Mesenchymal stem cell (in vitro differentiated cells and primary cell): ENCODE results near the gene ARHGEF33.

Experiments used
- DNase-seq: peaks from one replicate; pipeline ENCODE4 v3.0.0-alpha.2; 2013
- H2AFZ ChIP-seq: one replicate; pipeline ENCODE4 v1.6.1; 2013; ENCODE audit warnings: low read depth, mild to moderate bottlenecking, control low read depth, inconsistent platforms, low read length, moderate library complexity
- H2AK5ac ChIP-seq: 2 replicates; pipeline ENCODE4 v1.6.1; 2013; ENCODE audit warnings: low read length, moderate library complexity, mild to moderate bottlenecking, inconsistent platforms; ENCODE audit not compliant: severe bottlenecking
- H2BK120ac ChIP-seq: one replicate; pipeline ENCODE4 v1.6.1; 2013; ENCODE audit warnings: low read depth, mild to moderate bottlenecking, inconsistent platforms, low read length, moderate library complexity
- H2BK12ac ChIP-seq, 2 experiments: one replicate each; pipeline ENCODE4 v1.6.1; 2013; ENCODE audit warnings: inconsistent platforms in 2 of 2, low read length in 2 of 2, mild to moderate bottlenecking in 2 of 2, moderate library complexity in 2 of 2, control low read depth in 1 of 2
- H2BK15ac ChIP-seq: one replicate; pipeline ENCODE4 v1.6.1; 2013; ENCODE audit warnings: mild to moderate bottlenecking, low read depth, inconsistent platforms; ENCODE audit not compliant: poor library complexity, severe bottlenecking
- H2BK5ac ChIP-seq: 2 replicates; pipeline ENCODE4 v1.6.1; 2013; ENCODE audit warnings: low read depth, mild to moderate bottlenecking, low read length, control low read depth, inconsistent platforms; ENCODE audit not compliant: poor library complexity, severe bottlenecking
- H3K14ac ChIP-seq, 2 experiments: one replicate each; pipeline ENCODE4 v1.6.1; 2013; ENCODE audit warnings: inconsistent platforms in 2 of 2, low read length in 2 of 2, control low read depth in 1 of 2, mild to moderate bottlenecking in 1 of 2, moderate library complexity in 1 of 2
- H3K18ac ChIP-seq, 2 experiments: one replicate each; pipeline ENCODE4 v1.6.1; 2013; ENCODE audit warnings: inconsistent platforms in 2 of 2, low read length in 2 of 2, control low read depth in 1 of 2, low read depth in 1 of 2, mild to moderate bottlenecking in 1 of 2
- H3K23ac ChIP-seq, 2 experiments: one replicate each; pipeline ENCODE4 v1.6.1; 2013; ENCODE audit warnings: inconsistent platforms in 2 of 2, low read length in 2 of 2, mild to moderate bottlenecking in 2 of 2, moderate library complexity in 2 of 2, control low read depth in 1 of 2
- H3K27ac ChIP-seq: 2 replicates; pipeline ENCODE4 v1.5.1; 2013; ENCODE audit warnings: mild to moderate bottlenecking, moderate library complexity, low read length, control low read depth, inconsistent platforms; ENCODE audit not compliant: poor library complexity, severe bottlenecking
- H3K27me3 ChIP-seq, 2 experiments: 2 replicates each; pipeline versions ENCODE4 v1.6.1 to v1.7.0; 2013; ENCODE audit warnings: low read length in 2 of 2, mild to moderate bottlenecking in 2 of 2, moderate library complexity in 2 of 2, control low read depth in 1 of 2, inconsistent platforms in 1 of 2; ENCODE audit not compliant: control insufficient read depth in 1 of 2, insufficient read depth in 1 of 2
- H3K36me3 ChIP-seq, 2 experiments: 2 replicates each; pipeline versions ENCODE4 v1.6.1 to v1.7.0; 2013; ENCODE audit warnings: low read length in 2 of 2, control low read depth in 1 of 2, inconsistent platforms in 1 of 2, low read depth in 1 of 2, mild to moderate bottlenecking in 1 of 2; ENCODE audit not compliant: insufficient read depth in 2 of 2, control insufficient read depth in 1 of 2
- H3K4ac ChIP-seq, 2 experiments: one replicate each; pipeline ENCODE4 v1.6.1; 2013; ENCODE audit warnings: inconsistent platforms in 2 of 2, low read length in 2 of 2, mild to moderate bottlenecking in 2 of 2, moderate library complexity in 2 of 2, control low read depth in 1 of 2, low read depth in 1 of 2
- H3K4me1 ChIP-seq: 2 replicates; pipeline ENCODE4 v1.6.1; 2013; ENCODE audit warnings: low read depth, low read length, control low read depth; ENCODE audit not compliant: control insufficient read depth, insufficient read depth
- H3K4me2 ChIP-seq: 2 replicates; pipeline ENCODE4 v1.6.1; 2013; ENCODE audit warnings: low read length, mild to moderate bottlenecking, inconsistent platforms; ENCODE audit not compliant: poor library complexity, severe bottlenecking
- H3K4me3 ChIP-seq, 2 experiments: 2 replicates each; pipeline versions ENCODE4 v1.5.1 to v1.7.0; 2013; ENCODE audit warnings: low read length in 2 of 2, mild to moderate bottlenecking in 2 of 2, control low read depth in 1 of 2, low read depth in 1 of 2; ENCODE audit not compliant: insufficient read depth in 1 of 2
- H3K79me1 ChIP-seq: replicated peaks from 2 replicates; pipeline ENCODE4 v1.6.1; 2013; ENCODE audit warnings: mild to moderate bottlenecking, control low read depth, low read length, inconsistent platforms; ENCODE audit not compliant: poor library complexity, severe bottlenecking
- H3K9ac ChIP-seq: 2 replicates; pipeline ENCODE4 v1.7.0; 2013; ENCODE audit warnings: mild to moderate bottlenecking, low read length, moderate library complexity
- H3K9me3 ChIP-seq: 2 replicates; pipeline ENCODE4 v1.7.0; 2013; ENCODE audit warnings: mild to moderate bottlenecking, low read length; ENCODE audit not compliant: control insufficient read depth
- H4K8ac ChIP-seq: one replicate; pipeline ENCODE4 v1.6.1; 2013; ENCODE audit warnings: inconsistent platforms, mild to moderate bottlenecking, low read length, moderate library complexity
- H4K91ac ChIP-seq: one replicate; pipeline ENCODE4 v1.6.1; 2013; ENCODE audit warnings: mild to moderate bottlenecking, low read length, inconsistent platforms
- WGBS: methylation state at CpG from one replicate; pipeline ENCODE4 v1.1.7; 2013; ENCODE audit warnings: mixed read lengths; 5-methylcytosine and 5-hydroxymethylcytosine counted together

The ARHGEF33 gene

DNA sequence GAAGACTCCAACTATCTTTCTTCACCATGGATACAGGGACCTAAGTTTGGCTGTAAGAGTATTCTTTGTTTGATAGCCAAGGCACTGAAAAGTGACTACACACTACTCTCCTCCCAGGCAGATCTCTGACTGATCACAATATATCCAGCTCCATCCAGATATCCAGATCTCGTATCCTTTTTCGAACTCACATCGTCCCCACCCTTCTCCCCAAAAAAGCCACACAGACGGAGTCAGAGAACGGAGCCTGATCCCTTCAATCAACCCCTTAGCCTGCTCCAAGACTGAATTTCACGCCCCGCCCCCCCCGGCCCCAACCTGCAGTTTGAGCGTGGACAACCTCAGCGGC lies 14.5 kb upstream of the ARHGEF33 start:
- Histone ChIP-seq H2BK15ac (no peak overlapping the region), H2BK12ac (no peak overlapping the region), H3K4ac (peak overlapping the region in 1 of 2 experiments; percentile 1), H2BK120ac (no peak overlapping the region), H3K14ac (peak overlapping the region in 1 of 2 experiments; percentile 5), H3K4me1 (peaks cover 1% of the 10 kb centered on the region), H2BK5ac (no peak overlapping the region), H4K91ac (peak overlapping the region; percentile 84), H3K18ac (peak overlapping the region; percentile 35 to 84), H3K9ac (peak overlapping the region; percentile 98), H4K8ac (peak overlapping the region; percentile 99), H3K79me1 (peaks cover 19% of the 10 kb centered on the region), H3K9me3 (no peaks in the 10 kb centered on the region), H3K4me3 (peak overlapping the region; percentile 79 to 99), H2AFZ (peak overlapping the region; percentile 11), H3K4me2 (peak overlapping the region; percentile 81), H3K27ac (peak overlapping the region; percentile 59), H3K36me3 (peaks cover 0 to under 1% of the 10 kb centered on the region in 2 experiments), H3K27me3 (no peaks in the 10 kb centered on the region), H3K23ac (no peak overlapping the region), H2AK5ac (no peak overlapping the region)
- no peak for DNase-seq
- WGBS = 2% methylated on average over 10 of the region's 10 CpGs

GRCh38 chr2:38875576-38876367 lies 13.9 kb upstream of the ARHGEF33 start, which contains the start of the genes DHX57 and MORN2:
DHX57 (minus strand) TSS chr2:38875934; CDS start chr2:38868405, 7,529 bp downstream.
MORN2 (plus strand) TSS chr2:38875976.
- Histone ChIP-seq H3K9me3 (no peaks in the 10 kb centered on the region), H3K4me3 (peak within 1 kb of the TSS; percentile 79 to 99), H3K4me2 (peak within 1 kb of the TSS; percentile 91), H3K27me3 (no peaks in the 10 kb centered on the region), H3K9ac (peak within 1 kb of the TSS; percentile 98), H3K79me1 (peaks cover 19% of the 10 kb centered on the region), H3K4me1 (peaks cover 1% of the 10 kb centered on the region), H2AK5ac (no peak within 1 kb of the TSS), H2AFZ (peak within 1 kb of the TSS; percentile 97), H3K23ac (no peak within 1 kb of the TSS), H3K36me3 (peaks cover 0 to 7% of the 10 kb centered on the region in 2 experiments), H3K14ac (peak within 1 kb of the TSS in 1 of 2 experiments; percentile 5), H3K27ac (peak within 1 kb of the TSS; percentile 59), H2BK15ac (no peak within 1 kb of the TSS), H4K8ac (peak within 1 kb of the TSS; percentile 99), H3K4ac (peak within 1 kb of the TSS in 1 of 2 experiments; percentile 1), H2BK120ac (no peak within 1 kb of the TSS), H4K91ac (peak within 1 kb of the TSS; percentile 84), H2BK12ac (no peak within 1 kb of the TSS), H3K18ac (peak within 1 kb of the TSS; percentile 35 to 84), H2BK5ac (no peak within 1 kb of the TSS)
- peak; percentile 88 for DNase-seq
- WGBS = 1% methylated on average over 52 of the region's 52 CpGs

GRCh38 chr2:38876407-38876806 lies 13.3 kb upstream of the ARHGEF33 start:
- no peak overlapping the region for H4K8ac ChIP-seq
- DNase-seq = peak; percentile 1
- peak overlapping the region; percentile 91 for H3K4me2 ChIP-seq
- H3K27me3 ChIP-seq = no peaks in the 10 kb centered on the region
- H2AK5ac ChIP-seq = no peak overlapping the region
- H3K9me3 ChIP-seq = no peaks in the 10 kb centered on the region
- no peak overlapping the region for H3K23ac ChIP-seq
- no peak overlapping the region for H4K91ac ChIP-seq
- H3K18ac ChIP-seq = peak overlapping the region in 1 of 2 experiments; percentile 18
- no peak overlapping the region for H2BK5ac ChIP-seq
- H2BK12ac ChIP-seq = no peak overlapping the region
- H3K79me1 ChIP-seq = peaks cover 19% of the 10 kb centered on the region
- no peak overlapping the region for H2BK15ac ChIP-seq
- H2AFZ ChIP-seq = peak overlapping the region; percentile 97
- no peak overlapping the region for H3K4ac ChIP-seq
- H3K9ac ChIP-seq = peak overlapping the region; percentile 98
- H3K4me1 ChIP-seq = peaks cover 1% of the 10 kb centered on the region
- H3K14ac ChIP-seq = no peak overlapping the region
- no peak overlapping the region for H3K27ac ChIP-seq
- peaks cover 0 to 13% of the 10 kb centered on the region in 2 experiments for H3K36me3 ChIP-seq
- WGBS = 33% methylated on average over 10 of the region's 10 CpGs
- peak overlapping the region; percentile 79 to 99 for H3K4me3 ChIP-seq
- H2BK120ac ChIP-seq = no peak overlapping the region

GRCh38 chr2:38886063-38886462 lies 3.6 kb upstream of the ARHGEF33 start:
- H2BK120ac ChIP-seq = no peak overlapping the region
- H3K27me3 ChIP-seq = no peaks in the 10 kb centered on the region
- no peak overlapping the region for H3K4me2 ChIP-seq
- H3K27ac ChIP-seq = no peak overlapping the region
- H3K14ac ChIP-seq = no peak overlapping the region
- no peak overlapping the region for H2BK5ac ChIP-seq
- H3K36me3 ChIP-seq = peaks cover 0 to 10% of the 10 kb centered on the region in 2 experiments
- H3K18ac ChIP-seq = no peak overlapping the region
- no peak overlapping the region for H4K91ac ChIP-seq
- H2AK5ac ChIP-seq = no peak overlapping the region
- no peaks in the 10 kb centered on the region for H3K79me1 ChIP-seq
- H3K4ac ChIP-seq = no peak overlapping the region
- no peak overlapping the region for H2BK15ac ChIP-seq
- no peak overlapping the region for H3K4me3 ChIP-seq
- no peak overlapping the region for H2BK12ac ChIP-seq
- DNase-seq = no peak
- no peak overlapping the region for H3K23ac ChIP-seq
- H4K8ac ChIP-seq = no peak overlapping the region
- no peaks in the 10 kb centered on the region for H3K4me1 ChIP-seq
- no peaks in the 10 kb centered on the region for H3K9me3 ChIP-seq
- H2AFZ ChIP-seq = no peak overlapping the region
- H3K9ac ChIP-seq = no peak overlapping the region
